ENCODE data around the gene CERT1. TPM values are rescaled to one million over a fixed set of nuclear protein-coding genes. Genes with fewer than 3 reads are reported as not detected.

The CERT1 gene
- total RNA-seq, 1 experiment from 2014 or later = 50.2 TPM

DNA sequence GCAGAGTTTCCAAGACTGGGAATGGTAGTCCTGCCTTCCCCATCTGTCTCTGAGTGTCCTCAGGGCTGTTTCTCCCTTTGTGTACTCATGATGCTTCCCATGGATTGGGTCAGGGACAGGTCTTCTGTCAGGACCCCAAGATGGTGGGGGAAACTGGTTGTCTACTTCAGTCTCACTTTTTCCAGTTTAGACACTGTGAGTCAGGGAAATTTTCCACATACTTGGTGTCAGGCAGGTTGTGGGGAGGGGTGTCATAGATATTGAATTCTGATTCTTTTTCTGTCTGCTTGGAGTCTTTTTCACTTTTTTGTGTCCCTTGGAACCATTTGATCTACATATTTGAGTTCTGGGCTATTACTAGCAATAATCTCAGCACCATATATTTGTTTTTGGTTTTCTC, 10.6 kb upstream of the CERT1 start:
- DNase-seq = no peak
- H4K5ac ChIP-seq (ENCODE audit: insufficient read length, low read depth, low read length) = no peak overlapping the region
- no peak overlapping the region for H4K91ac ChIP-seq (ENCODE audit: insufficient read length, low read depth, low read length)
- no peaks in the 10 kb centered on the region for H3K27me3 Mint-ChIP-seq (ENCODE audit: low read depth)
- H4K20me1 ChIP-seq (ENCODE audit: control insufficient read depth, insufficient read depth, insufficient read length) = no peaks in the 10 kb centered on the region
- H2BK15ac ChIP-seq (ENCODE audit: low read depth, low read length) = no peak overlapping the region
- H2BK20ac ChIP-seq (ENCODE audit: low read depth, low read length, poor library complexity, severe bottlenecking) = no peak overlapping the region
- no peak overlapping the region for H3K9ac ChIP-seq (ENCODE audit: extremely low read depth, insufficient read length, low read length)
- no peaks in the 10 kb centered on the region for H3K4me1 ChIP-seq (ENCODE audit: insufficient read depth, low read length)
- TF ChIP-seq, protein P1, sequence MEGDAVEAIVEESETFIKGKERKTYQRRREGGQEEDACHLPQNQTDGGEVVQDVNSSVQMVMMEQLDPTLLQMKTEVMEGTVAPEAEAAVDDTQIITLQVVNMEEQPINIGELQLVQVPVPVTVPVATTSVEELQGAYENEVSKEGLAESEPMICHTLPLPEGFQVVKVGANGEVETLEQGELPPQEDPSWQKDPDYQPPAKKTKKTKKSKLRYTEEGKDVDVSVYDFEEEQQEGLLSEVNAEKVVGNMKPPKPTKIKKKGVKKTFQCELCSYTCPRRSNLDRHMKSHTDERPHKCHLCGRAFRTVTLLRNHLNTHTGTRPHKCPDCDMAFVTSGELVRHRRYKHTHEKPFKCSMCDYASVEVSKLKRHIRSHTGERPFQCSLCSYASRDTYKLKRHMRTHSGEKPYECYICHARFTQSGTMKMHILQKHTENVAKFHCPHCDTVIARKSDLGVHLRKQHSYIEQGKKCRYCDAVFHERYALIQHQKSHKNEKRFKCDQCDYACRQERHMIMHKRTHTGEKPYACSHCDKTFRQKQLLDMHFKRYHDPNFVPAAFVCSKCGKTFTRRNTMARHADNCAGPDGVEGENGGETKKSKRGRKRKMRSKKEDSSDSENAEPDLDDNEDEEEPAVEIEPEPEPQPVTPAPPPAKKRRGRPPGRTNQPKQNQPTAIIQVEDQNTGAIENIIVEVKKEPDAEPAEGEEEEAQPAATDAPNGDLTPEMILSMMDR (conservative IDR thresholded peaks at IDR 0.05) = no peak
- H3K4me2 ChIP-seq (ENCODE audit: insufficient read depth, insufficient read length, low read length) = no peak overlapping the region
- H4K8ac ChIP-seq (replicated peaks; ENCODE audit: insufficient read length, low read depth, low read length) = no peak overlapping the region
- no peak overlapping the region for H3K14ac ChIP-seq (ENCODE audit: insufficient read depth, low read length)
- H2BK5ac ChIP-seq (ENCODE audit: insufficient read length, low read length) = no peak overlapping the region
- H3T11ph ChIP-seq (ENCODE audit: low read length) = no peak overlapping the region
- H3K9me3 Mint-ChIP-seq = peaks cover 12 to 18% of the 10 kb centered on the region in 2 experiments
- H2BK12ac ChIP-seq (ENCODE audit: insufficient read length, low read depth, low read length) = no peak overlapping the region
- peaks cover 2% of the 10 kb centered on the region; the same call in 1 of the 2 replicates for H3K79me2 ChIP-seq (ENCODE audit: insufficient read depth, low read length)
- H3K36me3 Mint-ChIP-seq (ENCODE audit: insufficient read depth in 1 of 3, low read depth in 3 of 3) = peaks cover 15 to 23% (median 17%) of the 10 kb centered on the region in 3 experiments
- no peak overlapping the region for H3K4me3 Mint-ChIP-seq
- H3K27me3 ChIP-seq (ENCODE audit: insufficient read depth, low read length) = no peaks in the 10 kb centered on the region
- no peak overlapping the region for H3K18ac ChIP-seq (ENCODE audit: insufficient read length, low read depth, low read length)
- H3K23me2 ChIP-seq (ENCODE audit: insufficient read length, low read depth, low read length, poor library complexity, severe bottlenecking) = no peaks in the 10 kb centered on the region
- H3K9me3 ChIP-seq (ENCODE audit: control insufficient read depth, low read depth, low read length) = no peaks in the 10 kb centered on the region
- peaks cover 6% of the 10 kb centered on the region for H3K79me1 ChIP-seq (ENCODE audit: insufficient read depth, low read depth, low read length, poor library complexity, severe bottlenecking)
- no peak overlapping the region for H3K23ac ChIP-seq (ENCODE audit: insufficient read length, low read depth, low read length)
- no peak overlapping the region for H2BK120ac ChIP-seq (ENCODE audit: low read depth, low read length, poor library complexity, severe bottlenecking)
- no peak overlapping the region; a peak in 1 of 7 replicates for H3K27ac Mint-ChIP-seq
- no peak overlapping the region for H2AFZ ChIP-seq (ENCODE audit: low read length)
- peaks cover 6 to 7% of the 10 kb centered on the region in 2 experiments; a peak in 3 of 4 replicates for H3K4me1 Mint-ChIP-seq
- no peak overlapping the region for H3K27ac ChIP-seq (ENCODE audit: insufficient read length, low read depth, low read length)
- no peak overlapping the region for H2AK5ac ChIP-seq (ENCODE audit: insufficient read length, low read length)
- H3K56ac ChIP-seq (ENCODE audit: insufficient read length, low read depth, low read length) = no peak overlapping the region
- no peak overlapping the region for H3K4ac ChIP-seq (ENCODE audit: low read depth, low read length)

Measured in H9 (cell line).